Stimulated activated CD4-positive, alpha-beta T cell treated with anti-CD3 and anti-CD28 coated beads, Interleukin-12 subunit alpha, Interleukin-12 subunit beta, amount 100 ng/mL, for 4 hours (primary cell): ENCODE data around the gene TPH1.
A peak's percentile ranks its signal among the peaks of the same experiment; 100 is the strongest.
"Not testable (repeated sequence)": the region's sequence is repeated elsewhere in the genome, so short reads cannot be mapped to it uniquely, and the experiment has no call there.

ENCODE experiments used
- DNase-seq: peaks from one replicate; pipeline ENCODE4 v3.0.0-alpha.2; 2020

Gene TPH1

DNA sequence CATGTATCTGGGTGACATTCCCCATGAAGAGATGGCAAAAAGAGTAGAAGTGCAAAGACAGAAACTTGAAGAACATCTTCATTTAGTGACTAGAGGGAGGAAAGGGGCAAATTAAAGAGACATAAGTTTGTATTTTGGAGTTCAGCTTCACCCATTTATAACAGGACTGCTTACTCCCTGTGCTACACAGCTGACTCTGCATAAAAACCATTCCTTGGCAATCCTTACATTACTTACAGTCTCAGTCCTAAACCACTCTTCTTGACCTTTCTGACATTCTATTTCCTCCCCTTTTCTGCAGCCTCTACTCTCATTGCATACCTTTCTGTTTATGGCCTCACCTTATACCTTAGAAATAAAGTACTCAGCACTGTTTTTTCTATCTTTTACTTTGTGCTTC is 26.4 kb downstream of the TPH1 start:
- no peak for DNase-seq

DNA sequence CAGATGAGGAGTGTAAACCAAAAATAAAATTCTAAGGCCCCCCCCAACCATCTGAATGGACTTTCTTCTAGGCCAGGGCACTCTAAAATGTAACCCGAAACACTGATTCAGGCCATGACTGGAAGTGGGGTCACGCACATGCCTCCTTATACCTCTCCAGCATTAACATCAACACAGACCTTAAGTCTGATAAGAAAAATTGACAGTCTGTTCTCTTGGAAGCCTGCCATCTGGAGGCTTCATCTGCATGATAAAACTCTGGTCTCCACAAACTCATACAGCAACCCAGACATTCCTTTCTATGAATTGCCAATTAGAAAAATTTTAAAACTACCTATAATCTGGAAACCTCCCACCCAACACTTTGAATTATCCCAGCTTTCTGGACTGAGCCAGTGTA is 29.3 kb downstream of the TPH1 start:
- DNase-seq = no peak

DNA sequence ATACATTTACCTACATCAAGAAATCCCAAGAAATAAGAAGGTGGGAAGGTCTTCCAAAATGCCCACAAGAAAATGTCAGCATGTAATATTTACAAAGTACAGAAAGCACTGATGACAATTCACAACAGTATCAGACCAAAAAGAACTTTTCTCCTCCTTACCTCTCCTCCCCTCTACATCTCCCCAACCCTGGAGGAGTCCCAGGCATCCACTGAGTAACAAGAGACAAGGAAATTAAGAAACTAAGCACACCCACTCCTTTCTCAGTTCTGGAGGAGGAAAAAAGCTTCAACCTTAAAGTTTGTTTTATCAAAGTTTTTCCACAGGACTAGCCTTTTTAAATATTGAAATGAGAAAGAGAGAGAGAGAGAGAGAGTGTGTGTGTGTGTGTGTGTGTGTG is 31.2 kb downstream of the TPH1 start:
- no peak for DNase-seq

DNA sequence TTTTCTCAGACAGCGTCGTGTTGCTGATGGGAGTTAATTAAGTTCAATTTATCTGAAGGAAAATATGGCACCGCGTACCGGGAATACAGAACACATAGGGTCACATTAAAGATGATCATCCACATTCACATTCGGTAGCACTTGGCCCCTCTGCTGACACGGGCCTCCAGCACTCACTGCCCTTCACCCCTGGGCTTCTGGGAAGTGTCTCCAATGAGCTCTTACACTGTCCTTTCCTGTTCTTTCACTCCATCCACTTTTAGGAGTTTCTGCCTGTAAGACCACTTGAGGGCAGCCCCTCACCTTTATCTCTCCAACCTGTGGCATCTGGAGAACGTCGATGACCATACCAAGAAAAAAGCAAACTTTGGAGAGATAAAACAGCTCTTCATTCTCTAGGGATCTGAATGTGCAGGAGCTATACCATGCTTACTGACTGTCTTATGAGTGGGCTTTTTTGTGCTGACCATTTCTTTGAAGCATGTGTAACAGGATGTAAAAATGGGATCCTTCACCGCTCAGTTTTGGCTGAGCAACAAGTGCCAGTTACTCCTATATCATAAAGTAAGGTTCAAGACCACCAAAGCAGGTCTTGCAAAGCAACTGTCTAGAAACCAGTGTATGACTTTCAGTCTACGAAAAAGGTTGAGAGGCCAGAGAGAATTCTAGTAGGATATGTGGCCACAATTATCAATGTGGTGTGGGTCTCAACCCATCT is 32.1 kb downstream of the TPH1 start:
- DNase-seq = no peak

DNA sequence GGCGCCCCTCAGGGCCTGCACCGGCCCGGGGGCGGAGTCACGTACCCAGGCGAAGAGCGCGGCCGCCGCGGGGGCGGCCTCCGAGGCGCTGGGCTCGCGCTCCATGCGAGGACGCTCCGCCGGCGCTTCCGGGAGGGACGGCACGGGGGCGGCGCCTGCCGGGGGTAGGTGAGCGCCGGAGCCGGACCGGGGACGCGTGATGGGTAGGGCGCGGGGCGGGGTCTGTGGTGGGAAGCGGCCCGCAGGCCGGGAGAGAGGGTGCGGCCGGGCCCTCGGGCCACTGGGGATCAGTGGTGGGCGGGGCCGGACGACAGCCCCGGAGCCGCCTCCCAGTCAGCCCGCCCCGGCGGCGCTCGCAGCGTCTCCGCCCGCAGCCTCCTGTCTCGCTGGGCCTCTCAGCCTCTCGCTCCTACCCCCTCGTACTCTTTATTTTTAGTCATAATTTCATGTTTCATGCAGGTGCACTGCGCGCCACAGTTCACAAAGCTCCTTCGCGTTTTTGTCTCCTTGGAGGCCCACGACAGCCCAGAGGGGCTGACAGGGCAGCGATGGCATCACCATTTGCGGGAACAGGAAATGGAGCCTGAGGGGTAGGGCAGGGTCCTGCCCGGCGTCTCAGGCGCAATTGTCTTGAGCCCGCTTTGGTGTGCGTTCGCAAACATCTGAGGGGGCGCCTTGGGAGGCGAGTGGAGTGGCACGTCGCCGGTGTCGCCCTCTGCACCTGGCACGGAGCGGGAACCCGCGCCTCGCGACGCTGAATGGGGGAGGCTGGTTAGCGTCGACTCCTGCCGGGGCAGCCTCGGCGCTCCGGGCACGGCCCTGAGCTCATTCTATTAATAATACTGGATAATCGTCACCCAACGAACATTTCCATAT is 32.9 kb downstream of the TPH1 start, which contains the start of gene SERGEF:
SERGEF (minus strand) TSS at position 142 of the 876 bp plus-strand sequence; CDS start at position 105, 37 bp downstream.
- peak; percentile 94 for DNase-seq

- DNase-seq = peak; percentile 16
These were observed 33.8 kb downstream of the TPH1 start for GRCh38 chr11:18012122-18012905.

DNA sequence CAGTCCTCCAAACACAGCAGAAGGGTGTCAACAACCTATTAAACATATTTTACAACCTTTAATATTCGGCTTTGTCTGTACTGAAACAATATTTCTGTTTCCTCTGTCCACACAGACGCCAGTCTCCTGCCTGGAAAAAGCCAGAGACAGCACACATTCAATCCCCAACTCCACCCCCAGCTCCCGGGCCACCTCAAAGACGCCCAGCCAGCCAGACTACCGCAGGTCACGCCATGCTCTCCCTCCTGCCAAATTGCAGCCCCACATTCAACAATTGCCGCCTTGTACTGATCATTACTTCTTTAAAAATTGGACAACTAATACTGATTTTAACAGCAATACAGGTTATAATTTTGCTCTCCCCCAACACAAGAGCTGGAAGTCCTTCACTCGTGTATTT is 34.4 kb downstream of the TPH1 start:
- no peak for DNase-seq

DNA sequence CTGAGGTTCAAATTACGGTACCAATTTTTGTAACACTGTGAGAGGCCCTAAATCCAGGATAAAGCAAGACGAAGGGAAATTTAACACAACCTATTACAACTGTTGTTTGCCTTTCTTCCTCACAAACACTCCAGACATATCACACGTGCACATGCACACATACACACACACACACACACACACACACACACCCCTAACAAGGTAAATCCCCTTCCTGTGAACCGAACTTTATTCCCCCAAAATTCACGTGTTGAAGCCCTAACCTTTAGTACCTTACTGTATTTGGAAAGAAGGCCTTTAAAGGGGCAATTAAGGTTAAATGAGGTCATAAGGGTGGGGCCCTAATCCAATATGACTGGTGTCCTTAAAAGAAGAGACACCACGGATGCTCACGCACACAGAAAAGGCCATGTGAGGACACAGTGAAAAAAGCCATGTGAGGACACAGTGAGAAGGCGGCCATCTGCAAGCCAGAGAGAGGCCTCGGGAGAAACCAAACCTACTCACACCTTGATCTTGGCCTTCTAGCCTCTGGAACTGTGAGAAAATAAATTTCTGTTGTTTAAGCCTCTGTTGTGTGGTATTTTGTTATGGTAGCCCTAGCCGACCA is 35.0 kb downstream of the TPH1 start:
- no peak for DNase-seq

DNA sequence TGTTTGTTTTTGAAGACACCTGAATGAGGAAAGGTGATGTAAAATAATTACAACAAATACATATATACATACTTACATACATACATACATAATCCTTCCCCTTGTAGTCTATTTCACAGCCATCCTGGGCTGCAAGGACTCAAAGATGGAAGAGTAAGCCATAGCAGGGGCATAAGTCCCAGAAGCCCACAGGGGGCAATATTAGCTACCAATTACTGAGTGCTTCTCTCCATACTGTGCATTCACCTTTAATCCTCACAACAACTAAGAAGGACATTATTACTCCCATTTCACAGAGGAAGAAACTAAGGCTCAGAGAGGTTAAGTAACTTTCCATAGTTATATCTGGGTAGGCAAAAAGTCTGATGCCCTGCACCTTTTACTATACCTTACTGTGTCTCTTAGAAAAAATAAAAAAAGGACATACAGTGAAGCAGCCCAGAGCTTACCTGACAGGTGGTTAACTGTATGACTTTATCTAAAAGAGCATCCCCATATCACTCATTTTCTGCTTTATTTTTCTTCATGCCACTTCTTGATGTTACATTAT is 35.9 kb downstream of the TPH1 start:
- no peak for DNase-seq

DNA sequence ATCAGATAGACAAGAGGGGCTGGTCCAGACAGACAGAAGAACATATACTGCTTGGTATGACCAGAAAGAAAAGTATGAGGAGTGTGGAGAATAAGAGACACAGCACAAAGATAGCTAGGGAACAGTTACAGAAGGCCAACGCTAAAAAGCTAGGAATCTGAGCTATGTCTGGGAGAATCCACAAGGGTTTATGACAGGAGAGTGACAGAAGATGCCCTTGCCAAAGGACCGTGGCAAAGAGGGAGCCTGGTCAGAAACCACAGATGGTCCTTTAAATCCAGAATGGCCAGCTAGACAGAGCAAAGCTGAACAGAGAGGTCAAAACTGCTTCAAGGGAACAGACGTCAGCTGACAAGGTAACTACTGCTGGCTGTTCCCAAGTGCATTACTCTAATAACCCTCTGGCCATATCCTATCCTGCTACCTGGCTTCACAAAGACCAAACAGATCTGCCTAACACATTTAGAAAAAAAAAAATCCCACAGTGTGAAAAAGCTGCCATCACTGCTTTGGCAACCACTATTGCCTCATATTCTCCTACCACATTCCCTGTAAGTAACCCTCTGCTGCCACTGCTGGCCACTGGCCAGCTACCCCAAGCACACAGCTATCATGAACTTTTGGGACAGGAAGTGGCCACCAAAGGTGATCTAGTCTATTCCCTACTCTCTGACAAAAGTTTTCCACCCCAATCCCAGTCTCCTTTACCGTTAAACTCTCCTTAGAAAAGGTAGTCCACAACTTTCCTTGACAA is 40.5 kb downstream of the TPH1 start:
- DNase-seq = no peak

DNA sequence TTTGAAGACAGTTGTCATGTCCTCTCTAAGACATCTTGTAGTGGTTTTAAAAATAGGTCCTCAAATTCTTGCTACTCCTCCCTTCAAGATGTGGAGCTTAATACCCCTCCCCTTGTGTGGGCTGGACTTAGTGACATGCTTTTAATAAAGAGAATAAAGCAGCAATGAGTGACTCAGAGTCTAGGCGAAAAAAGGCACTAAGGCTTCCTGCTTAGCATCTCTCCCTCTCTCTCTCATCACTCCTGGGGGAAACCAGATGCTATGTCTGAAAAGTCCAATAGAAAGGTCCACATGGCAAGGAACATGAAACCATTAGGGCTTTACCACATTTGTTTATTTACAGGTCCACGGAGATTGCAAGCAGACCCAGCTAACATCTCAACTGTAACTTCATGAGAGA is 44.9 kb downstream of the TPH1 start:
- no peak for DNase-seq

GRCh38 chr11:18000760-18001159 is 45.3 kb downstream of the TPH1 start:
- no peak for DNase-seq

DNA sequence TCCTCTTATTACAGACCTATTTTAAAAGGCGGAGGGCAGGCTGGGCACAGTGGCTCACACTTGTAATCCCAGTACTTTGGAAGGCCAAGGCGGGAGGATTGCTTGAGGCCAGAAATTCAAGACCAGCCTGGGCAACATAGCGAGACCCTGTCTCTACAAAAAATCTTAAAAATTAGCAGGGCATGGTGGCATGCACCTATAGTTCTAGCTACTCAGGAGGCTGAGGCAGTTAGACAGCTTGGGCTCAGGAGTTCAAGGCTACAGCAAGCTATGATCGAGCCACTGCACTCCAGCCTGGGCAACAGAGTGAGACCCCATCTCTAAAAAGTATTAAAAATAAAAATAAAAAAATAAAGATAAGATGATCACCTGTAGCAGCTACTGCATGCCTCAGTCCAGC is 45.9 kb downstream of the TPH1 start:
- not testable (repeated sequence) for DNase-seq
